Neural cell (in vitro differentiated cells): ENCODE data around the gene ASB18.
A peak's percentile ranks its signal among the peaks of the same experiment; 100 is the strongest.

Experiments
- EP300 ChIP-seq: fragments of 450-650 bp; conservative IDR thresholded peaks from 2 replicates; pipeline ENCODE4 v1.6.1; 2014; ENCODE audit warnings: antibody characterized with exemption, mild to moderate bottlenecking, moderate library complexity; ENCODE audit not compliant: poor library complexity, severe bottlenecking
- EZH2 ChIP-seq: fragments of 200-600, 300-800 bp; shearing (Covaris generic), sonication (generic); IDR thresholded peaks from 2 replicates; pipeline ENCODE4 v1.6.1; 2014; ENCODE audit warnings: antibody characterized with exemption, low read length, borderline replicate concordance, mild to moderate bottlenecking; ENCODE audit not compliant: insufficient read depth, poor library complexity, severe bottlenecking
- MXI1 ChIP-seq: fragments of 450-650 bp; conservative IDR thresholded peaks from 2 replicates; pipeline ENCODE4 v1.6.1; 2014; ENCODE audit warnings: antibody characterized with exemption, mild to moderate bottlenecking; ENCODE audit not compliant: poor library complexity, severe bottlenecking
- POLR2AphosphoS5 ChIP-seq: IDR thresholded peaks from 2 replicates; pipeline ENCODE4 v1.6.1; 2012
- RAD21 ChIP-seq: fragments of 450-650 bp; conservative IDR thresholded peaks from 2 replicates; pipeline ENCODE4 v1.6.1; 2014; ENCODE audit warnings: antibody characterized with exemption, mild to moderate bottlenecking, moderate library complexity
- TAF1 ChIP-seq: IDR thresholded peaks from 2 replicates; pipeline ENCODE4 v1.6.1; 2012; ENCODE audit warnings: low read depth
- TF ChIP-seq, protein P1 (sequence below): fragments of 450-650 bp; IDR thresholded peaks from 2 replicates; pipeline ENCODE4 v1.5.1; 2014; ENCODE audit warnings: antibody characterized with exemption, mild to moderate bottlenecking, moderate library complexity; ENCODE audit not compliant: poor library complexity, severe bottlenecking
- TF ChIP-seq, protein P2 (sequence below): IDR thresholded peaks from 2 replicates; pipeline ENCODE4 v1.6.1; 2012; ENCODE audit warnings: borderline replicate concordance

DNA sequence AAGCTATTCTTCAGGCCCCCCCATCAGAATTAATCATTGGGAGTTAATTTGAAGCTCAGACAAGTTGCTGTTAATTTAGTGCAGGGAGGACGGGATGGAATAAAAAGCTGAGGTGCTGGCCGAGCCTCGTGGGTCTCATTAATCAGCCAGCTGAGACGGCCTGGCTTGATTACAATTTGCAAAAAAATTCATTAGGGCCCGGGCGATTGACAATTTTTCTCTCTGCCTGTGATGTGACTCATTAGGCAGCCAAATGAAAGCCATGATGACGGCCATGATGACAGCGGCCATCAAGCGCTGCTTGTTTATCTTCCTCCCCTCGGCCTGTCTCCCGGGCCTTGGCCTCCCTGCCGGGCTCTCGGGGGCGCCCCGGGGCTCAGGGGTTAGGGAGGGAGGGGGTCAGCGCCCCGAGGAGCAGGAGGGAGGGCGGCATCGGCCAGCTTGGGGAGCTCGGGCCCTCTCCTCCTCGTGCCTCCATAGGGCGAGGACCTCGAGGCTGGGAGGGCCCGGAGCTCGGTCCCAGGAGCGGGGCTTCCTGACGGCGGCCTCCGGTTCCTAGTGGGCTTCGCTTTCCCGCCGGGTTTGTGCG, 101.2 kb downstream of the ASB18 start:
- TF ChIP-seq, protein P1, sequence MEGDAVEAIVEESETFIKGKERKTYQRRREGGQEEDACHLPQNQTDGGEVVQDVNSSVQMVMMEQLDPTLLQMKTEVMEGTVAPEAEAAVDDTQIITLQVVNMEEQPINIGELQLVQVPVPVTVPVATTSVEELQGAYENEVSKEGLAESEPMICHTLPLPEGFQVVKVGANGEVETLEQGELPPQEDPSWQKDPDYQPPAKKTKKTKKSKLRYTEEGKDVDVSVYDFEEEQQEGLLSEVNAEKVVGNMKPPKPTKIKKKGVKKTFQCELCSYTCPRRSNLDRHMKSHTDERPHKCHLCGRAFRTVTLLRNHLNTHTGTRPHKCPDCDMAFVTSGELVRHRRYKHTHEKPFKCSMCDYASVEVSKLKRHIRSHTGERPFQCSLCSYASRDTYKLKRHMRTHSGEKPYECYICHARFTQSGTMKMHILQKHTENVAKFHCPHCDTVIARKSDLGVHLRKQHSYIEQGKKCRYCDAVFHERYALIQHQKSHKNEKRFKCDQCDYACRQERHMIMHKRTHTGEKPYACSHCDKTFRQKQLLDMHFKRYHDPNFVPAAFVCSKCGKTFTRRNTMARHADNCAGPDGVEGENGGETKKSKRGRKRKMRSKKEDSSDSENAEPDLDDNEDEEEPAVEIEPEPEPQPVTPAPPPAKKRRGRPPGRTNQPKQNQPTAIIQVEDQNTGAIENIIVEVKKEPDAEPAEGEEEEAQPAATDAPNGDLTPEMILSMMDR: no peak
- no peak for TF ChIP-seq TAF1
- peak; percentile 54 for TF ChIP-seq EZH2
- no peak for TF ChIP-seq RAD21
- TF ChIP-seq POLR2AphosphoS5: no peak
- no peak for TF ChIP-seq MXI1
- TF ChIP-seq, protein P2, sequence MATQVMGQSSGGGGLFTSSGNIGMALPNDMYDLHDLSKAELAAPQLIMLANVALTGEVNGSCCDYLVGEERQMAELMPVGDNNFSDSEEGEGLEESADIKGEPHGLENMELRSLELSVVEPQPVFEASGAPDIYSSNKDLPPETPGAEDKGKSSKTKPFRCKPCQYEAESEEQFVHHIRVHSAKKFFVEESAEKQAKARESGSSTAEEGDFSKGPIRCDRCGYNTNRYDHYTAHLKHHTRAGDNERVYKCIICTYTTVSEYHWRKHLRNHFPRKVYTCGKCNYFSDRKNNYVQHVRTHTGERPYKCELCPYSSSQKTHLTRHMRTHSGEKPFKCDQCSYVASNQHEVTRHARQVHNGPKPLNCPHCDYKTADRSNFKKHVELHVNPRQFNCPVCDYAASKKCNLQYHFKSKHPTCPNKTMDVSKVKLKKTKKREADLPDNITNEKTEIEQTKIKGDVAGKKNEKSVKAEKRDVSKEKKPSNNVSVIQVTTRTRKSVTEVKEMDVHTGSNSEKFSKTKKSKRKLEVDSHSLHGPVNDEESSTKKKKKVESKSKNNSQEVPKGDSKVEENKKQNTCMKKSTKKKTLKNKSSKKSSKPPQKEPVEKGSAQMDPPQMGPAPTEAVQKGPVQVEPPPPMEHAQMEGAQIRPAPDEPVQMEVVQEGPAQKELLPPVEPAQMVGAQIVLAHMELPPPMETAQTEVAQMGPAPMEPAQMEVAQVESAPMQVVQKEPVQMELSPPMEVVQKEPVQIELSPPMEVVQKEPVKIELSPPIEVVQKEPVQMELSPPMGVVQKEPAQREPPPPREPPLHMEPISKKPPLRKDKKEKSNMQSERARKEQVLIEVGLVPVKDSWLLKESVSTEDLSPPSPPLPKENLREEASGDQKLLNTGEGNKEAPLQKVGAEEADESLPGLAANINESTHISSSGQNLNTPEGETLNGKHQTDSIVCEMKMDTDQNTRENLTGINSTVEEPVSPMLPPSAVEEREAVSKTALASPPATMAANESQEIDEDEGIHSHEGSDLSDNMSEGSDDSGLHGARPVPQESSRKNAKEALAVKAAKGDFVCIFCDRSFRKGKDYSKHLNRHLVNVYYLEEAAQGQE: no peak
- no peak for TF ChIP-seq EP300
